IPS-18c (cell line): ENCODE data around the gene UIMC1.
"Not testable (repeated sequence)": the region's sequence is repeated elsewhere in the genome, so short reads cannot be mapped to it uniquely, and the experiment has no call there.

ENCODE experiments used
- H3K4me3 ChIP-seq: 2 replicates; pipeline ENCODE4 v1.7.0; 2013; ENCODE audit warnings: low read depth, mild to moderate bottlenecking, low read length, moderate library complexity; ENCODE audit not compliant: insufficient read depth
- H3K9me3 ChIP-seq: one replicate; pipeline ENCODE4 v1.6.1; 2013; ENCODE audit warnings: mild to moderate bottlenecking, low read length, moderate library complexity; ENCODE audit not compliant: control insufficient read depth, insufficient read depth

The UIMC1 gene

DNA sequence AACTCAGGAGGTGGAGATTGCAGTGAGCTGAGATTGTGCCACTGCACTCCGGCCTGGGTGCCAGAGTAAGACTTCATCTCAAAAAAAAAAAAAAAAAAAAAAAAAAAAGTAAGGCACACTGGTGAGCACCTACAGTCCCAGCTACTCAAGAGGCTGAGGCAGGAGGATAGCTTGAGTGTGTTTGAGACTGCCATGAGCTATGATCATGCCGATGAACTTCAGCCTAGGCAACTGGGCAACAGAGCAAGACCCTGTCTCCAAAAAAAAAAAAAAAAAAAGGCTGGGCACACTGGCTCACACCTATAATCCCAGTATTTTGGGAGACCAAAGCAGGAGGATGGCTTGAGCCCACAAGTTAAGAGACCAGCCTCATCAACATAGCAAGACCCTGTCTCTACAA is 20.3 kb downstream of the UIMC1 start:
- Histone ChIP-seq H3K9me3 (peaks cover 5% of the 10 kb centered on the region), H3K4me3 (no peak overlapping the region)

DNA sequence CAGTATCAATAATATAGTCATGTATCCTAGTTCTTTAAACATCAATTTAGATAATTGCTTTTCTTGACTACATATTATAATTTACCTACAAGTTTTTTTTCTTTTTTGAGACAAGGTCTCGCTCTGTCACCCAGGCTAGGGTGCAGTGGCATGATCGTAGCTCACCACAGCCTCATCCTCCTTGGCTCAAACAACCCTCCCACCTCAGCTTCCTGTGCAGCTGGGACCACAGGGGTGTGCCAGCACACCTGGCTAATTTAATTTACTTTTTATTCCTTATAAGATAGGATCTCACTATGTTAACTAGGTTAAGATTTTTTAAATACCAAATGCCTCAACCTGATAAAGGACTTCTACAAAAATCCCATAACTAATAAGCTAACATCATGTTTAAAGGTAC is 21.1 kb downstream of the UIMC1 start:
- no peak overlapping the region for H3K4me3 ChIP-seq
- H3K9me3 ChIP-seq: peaks cover 5% of the 10 kb centered on the region

DNA sequence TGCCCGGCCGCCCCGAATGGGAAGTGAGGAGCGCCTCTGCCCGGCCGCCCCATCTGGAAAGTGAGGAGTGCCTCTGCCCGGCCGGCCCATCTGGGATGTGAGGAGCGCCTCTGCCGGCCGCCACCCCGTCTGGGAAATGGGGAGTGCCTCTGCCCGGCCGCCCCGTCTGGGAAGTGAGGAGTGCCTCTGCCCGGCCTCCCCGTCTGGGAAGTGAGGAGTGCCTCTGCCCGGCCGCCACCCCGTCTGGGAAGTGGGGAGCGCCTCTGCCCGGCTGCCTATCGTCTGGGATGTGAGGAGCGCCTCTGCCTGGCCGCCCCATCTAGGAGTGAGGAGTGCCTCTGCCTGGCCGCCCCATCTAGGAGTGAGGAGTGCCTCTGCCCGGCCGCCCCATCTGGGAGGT is 22.4 kb downstream of the UIMC1 start:
- H3K4me3 ChIP-seq, H3K9me3 ChIP-seq: not testable (repeated sequence)

DNA sequence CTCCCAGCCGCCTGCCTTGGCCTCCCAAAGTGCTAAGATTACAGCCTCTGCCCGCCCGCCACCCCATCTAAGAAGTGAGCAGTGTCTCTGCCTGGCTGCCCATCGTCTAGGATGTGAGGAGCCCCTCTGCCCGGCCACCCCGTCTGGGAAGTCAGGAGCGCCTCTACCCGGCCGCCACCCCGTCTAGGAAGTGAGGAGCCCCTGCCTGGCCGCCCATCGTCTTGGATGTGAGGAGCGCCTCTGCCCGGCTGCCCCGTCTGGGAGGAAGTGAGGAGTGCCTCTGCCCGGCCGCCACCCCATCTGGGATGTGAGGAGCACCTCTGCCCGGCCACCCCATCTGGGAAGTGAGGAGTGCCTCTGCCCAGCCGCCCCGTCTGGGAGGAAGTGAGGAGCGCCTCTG is 23.0 kb downstream of the UIMC1 start:
- H3K9me3 ChIP-seq, H3K4me3 ChIP-seq: not testable (repeated sequence)

DNA sequence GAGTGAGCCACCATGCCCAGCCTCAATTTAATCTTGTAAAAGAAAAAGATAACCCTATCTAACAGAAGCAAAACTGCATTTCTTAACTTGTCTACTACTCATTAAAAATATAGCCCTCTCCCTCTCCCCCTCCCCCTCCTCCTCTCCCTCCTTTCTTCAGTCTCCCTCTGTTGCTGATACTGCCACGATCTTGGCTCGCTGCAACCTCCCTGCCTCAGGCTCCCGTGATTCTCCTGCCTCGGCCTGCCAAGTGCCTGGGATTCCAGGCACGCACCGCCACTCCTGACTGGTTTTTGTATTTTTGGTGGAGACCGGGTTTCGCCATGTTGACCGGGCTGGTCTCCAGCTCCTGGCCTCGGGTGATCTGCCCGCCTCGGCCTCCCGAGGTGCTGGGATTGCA is 23.5 kb downstream of the UIMC1 start:
- H3K9me3 ChIP-seq, H3K4me3 ChIP-seq: not testable (repeated sequence)

DNA sequence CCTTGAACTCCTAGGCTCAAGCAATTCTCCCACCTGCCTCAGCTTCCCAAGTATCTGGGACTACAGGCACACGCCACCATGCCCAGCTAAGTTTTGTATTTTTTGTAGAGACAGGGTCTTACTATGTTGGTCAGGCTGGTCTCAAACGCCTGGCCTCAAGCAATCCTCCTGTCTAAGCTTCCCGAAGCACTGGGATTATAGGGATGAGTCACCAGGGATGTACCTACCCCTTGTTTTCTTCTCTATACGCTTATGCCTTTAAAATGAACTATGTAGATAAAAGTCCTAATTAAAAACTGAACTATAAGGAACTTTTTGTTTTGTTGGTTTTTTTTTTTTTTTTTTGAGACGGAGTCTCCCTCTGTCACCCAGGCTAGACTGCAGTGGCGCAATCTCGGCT is 25.8 kb downstream of the UIMC1 start:
- Histone ChIP-seq H3K4me3 (no peak overlapping the region), H3K9me3 (peaks cover 5% of the 10 kb centered on the region)

DNA sequence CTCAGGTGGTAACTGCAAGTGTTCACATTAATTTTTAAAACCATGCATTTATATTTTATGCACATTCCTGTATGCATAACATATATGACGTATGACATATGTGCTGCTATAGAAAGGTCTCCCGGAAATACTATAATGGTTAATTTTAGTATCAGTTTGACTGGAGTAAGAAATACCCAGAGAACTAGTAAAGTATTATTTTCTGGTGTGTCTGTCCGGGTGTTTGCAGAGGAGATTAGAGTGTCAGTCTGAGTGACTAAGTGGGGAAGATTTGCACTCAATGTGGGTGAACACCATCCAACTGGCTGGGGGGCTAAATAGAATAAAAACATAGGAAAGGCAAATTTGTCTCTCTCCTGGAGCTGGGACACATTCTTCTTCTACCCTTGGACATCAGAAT is 26.9 kb downstream of the UIMC1 start:
- Histone ChIP-seq H3K4me3 (no peak overlapping the region), H3K9me3 (peaks cover 3% of the 10 kb centered on the region)

DNA sequence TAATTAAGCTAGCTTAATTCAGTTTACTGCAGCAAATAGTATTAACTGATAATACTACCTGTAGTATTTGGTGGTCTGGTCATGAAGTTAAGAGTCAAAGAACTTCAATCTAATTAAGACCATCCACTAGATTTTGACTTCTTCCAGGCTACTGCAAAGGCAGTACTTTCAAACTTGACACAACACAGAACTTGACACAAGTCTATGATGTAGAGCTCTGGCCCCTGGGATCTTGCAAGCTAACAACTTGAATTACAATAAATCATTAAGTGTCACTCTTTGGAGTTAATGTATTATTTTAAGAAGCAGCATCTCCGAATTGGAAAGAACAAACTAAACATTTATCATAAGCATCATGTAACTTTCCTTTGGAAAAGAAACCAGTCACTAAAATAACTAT is 40.9 kb downstream of the UIMC1 start:
- Histone ChIP-seq H3K4me3 (no peak overlapping the region), H3K9me3 (no peaks in the 10 kb centered on the region)

DNA sequence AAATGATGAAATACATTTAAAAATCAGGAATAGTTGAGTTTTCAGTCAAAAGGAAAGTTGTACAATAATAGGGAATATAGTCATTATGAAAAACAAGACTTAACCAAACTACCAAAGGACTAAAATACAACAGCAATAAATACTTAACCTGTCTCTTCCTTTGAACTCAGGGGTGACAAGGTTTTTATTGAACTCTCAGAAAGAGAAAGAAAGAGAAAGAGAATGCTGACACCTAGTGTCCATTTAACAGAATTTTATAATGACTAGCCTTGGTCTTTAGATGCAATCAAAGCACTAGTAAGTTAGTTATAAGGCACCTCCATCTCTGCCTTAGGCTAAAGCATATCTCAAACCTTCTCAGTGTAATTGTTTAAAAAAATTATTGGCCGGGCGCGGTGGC is 47.5 kb downstream of the UIMC1 start:
- H3K4me3 ChIP-seq: no peak overlapping the region
- H3K9me3 ChIP-seq: no peaks in the 10 kb centered on the region

DNA sequence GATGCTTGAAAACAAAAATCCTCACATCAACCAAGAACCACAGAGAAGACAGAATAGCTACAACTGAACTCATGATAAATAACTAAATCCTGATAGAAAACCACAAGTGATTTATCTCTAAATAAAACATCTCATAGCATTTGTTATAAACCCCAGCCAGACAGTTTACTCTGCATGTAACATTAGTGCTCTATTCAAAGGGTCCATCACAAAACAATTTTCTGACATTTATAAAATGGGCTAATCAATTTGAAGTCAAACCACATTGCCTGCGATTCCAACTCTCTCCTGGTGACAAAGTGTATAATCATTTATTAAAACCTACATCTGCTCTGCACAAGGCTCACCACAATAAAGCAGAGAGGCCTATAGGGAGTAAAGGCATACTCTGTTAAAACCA is 49.8 kb downstream of the UIMC1 start:
- H3K4me3 ChIP-seq: no peak overlapping the region
- H3K9me3 ChIP-seq: no peaks in the 10 kb centered on the region

DNA sequence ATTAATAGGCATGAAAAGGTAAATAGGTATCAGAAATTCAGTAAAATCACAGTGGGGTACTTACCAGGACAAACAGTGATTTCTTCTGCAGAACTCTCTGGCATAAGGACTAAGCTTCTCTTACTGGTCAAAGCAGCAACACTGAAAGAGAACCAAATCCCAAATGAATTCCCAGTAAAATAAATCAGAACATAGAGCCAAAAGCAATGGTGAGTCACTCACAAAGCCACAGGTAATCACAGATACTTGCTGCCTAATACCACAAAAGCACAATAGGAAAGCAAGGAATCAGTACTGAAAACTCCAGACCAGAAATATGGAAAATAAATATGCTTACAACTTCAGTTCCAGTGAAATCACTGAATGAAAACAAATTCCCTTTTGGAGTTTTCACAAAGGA is 50.7 kb downstream of the UIMC1 start:
- H3K9me3 ChIP-seq: no peaks in the 10 kb centered on the region
- no peak overlapping the region for H3K4me3 ChIP-seq

DNA sequence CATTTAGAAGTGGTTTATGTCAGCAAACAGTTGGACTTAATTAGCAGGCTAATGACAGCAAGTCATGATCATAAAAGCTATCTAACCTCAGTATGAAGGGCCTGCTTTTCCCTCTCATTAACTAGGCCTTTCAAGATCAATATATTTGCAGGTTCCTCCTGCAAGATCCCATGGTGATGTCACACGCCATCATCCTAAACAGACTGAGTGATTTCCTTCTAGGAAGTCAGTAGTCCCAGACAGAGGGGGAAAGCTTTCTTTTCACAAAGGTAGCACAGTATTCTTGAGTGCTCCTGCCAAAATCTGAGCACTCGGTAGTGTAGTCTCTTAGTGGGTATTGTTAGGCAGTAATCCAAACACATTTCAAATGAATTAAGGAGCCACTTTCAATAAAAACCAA is 52.5 kb downstream of the UIMC1 start:
- H3K9me3 ChIP-seq: no peaks in the 10 kb centered on the region
- no peak overlapping the region for H3K4me3 ChIP-seq

DNA sequence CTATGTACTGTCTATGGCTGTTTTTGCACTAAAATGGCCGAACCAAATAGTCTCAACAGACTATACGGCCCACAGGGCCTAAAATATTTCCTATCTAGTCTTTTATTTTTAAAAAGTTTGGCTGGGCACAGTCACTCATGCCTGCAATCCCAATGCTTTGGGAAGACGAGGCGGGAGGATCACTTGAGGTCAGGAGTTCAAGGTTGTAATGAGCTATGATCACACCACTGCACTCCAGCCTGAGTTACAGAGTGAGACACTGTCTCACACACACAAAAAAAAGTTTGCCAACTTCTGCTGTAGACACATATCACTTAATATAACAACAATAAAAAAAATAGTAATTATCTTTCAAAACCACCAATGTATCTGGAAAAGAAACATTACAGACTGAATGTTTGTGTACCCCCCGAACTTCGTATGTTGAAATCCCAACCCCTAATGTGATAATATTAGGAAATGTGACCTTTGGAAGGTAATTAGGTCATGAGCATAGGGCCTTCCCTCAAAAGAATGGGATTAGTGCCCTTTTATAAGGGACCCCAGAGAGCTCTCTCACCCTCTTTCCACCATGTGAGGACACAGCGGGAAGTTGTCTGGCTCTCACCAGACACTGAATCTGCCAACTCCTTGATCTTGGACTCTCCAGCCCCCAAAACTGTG is 53.9 kb downstream of the UIMC1 start:
- Histone ChIP-seq H3K4me3 (no peak overlapping the region), H3K9me3 (no peaks in the 10 kb centered on the region)

DNA sequence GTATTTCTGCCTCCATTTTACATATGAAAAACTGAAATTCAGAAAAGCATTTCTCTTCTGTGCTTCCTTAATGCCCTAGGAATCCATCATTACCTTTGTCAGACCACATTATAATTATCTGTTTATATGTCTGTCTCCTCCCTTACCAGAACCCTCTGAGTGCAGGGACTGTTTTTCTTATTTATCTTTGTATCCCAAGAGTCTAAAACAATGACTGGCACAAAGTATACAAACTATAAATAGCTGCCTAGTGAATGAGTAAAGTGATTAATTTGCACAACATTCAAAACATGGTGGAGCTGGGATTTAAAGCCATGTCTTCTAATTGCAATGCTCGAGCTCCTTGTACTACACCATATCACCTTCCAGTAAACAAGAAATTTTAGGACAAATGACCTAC is 58.1 kb downstream of the UIMC1 start:
- Histone ChIP-seq H3K4me3 (no peak overlapping the region), H3K9me3 (no peaks in the 10 kb centered on the region)

DNA sequence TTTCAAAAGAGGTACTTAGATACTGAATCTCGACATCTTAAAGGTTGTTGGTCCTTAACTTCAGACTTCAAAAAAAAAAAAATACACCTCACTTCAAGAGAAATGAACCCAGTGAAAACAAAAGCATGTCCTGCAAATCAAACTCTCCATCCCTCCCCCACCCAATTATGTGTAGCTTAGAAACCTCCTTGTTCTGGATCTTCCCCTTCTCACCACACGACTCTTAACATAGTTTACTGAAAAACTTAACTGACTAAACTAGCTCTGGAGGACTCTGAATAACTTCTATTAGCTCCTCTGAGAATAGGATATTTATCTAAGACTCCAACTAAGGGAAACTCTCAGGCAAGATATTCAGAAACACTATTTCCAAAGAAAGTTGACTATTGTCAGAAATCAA is 58.7 kb downstream of the UIMC1 start:
- no peak overlapping the region for H3K4me3 ChIP-seq
- H3K9me3 ChIP-seq: no peaks in the 10 kb centered on the region

DNA sequence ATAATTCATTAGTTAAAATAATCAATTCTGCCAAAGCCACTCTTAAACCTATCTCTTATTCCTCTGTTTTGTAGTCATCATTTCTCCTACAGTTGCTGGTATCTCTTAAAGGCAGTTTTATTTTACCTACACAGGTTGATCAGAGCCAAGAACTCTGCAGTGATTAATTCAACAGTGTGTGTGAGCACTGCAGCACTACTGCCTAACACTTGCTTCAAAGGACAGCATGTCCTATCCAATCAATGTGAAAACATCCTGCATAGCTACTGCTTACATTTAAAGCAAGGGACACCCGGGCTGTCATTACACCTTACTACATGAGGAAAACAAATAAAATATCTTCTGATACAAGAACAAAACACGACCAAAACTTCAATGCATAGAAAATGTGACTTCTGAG is 62.3 kb downstream of the UIMC1 start:
- Histone ChIP-seq H3K4me3 (no peak overlapping the region), H3K9me3 (no peaks in the 10 kb centered on the region)

DNA sequence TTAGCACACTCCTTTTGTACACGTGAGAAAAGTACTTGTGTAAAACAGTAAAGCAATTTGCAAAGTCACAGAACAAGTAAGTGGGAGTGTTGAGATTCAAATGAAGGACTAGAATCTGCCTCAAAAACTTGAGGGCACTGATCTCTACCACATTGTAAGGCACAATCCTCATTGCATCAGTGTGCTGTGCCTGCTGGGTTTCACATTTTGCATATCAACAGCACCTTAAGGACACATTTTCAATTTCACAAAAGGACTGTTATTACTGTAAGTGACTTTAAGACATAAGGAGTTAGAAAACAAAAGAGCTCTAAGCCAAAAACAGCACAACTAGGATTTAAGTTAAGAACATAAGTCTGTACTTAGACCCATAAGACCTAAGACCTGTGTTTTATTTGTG is 62.8 kb downstream of the UIMC1 start:
- H3K4me3 ChIP-seq: no peak overlapping the region

DNA sequence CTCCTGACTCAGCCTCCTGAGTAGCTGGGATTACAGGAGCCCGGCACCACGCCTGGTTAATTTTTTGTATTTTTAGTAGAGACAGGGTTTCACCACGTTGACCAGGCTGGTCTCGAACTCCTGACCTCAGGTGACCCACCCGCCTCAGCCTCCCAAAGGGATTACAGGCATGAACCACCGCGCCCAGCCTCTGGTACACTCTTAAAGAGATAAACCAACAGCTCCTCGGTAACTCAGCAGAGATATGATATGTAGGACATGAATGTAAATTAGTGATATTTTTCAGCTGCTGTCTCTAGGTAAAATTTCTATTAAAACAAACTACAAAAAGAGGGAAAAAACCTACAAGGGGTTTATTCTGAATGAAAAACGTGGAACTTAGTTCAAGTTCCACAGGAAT is 64.6 kb downstream of the UIMC1 start:
- H3K9me3 ChIP-seq: no peaks in the 10 kb centered on the region
- H3K4me3 ChIP-seq: no peak overlapping the region

More for the DNA sequence above, 62.8 kb downstream of the UIMC1 start:
- no peaks in the 10 kb centered on the region for H3K9me3 ChIP-seq

DNA sequence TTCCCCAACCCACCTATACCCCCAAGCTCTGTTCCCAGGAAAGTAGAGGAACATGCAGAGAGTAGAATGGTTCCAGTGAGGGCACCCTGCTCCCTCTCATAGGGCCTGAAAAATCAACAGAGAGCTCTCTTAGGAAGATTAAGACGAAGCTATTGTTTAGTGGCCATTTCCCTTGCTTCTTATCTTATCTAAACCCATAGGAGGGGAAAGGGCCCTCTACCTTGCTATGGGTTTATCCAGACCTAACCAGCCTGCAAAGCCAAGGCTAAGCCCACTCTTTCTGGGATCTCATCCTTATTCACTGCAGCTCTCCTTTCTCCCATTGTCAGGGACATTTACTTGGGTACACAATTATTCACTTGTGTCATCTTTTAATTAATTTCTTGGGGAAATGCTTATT is 68.1 kb downstream of the UIMC1 start:
- H3K4me3 ChIP-seq: no peak overlapping the region
- no peaks in the 10 kb centered on the region for H3K9me3 ChIP-seq
